Smooth muscle cell (in vitro differentiated cells): Measurements from ENCODE around the gene YTHDF2. TPM values are rescaled to one million over a fixed set of nuclear protein-coding genes. Genes with fewer than 3 reads are reported as not detected.
"Not testable (repeated sequence)": the region's sequence is repeated elsewhere in the genome, so short reads cannot be mapped to it uniquely, and the experiment has no call there.

Experiments used
- DNase-seq: peaks from one replicate; lab custom pipeline; 2025; ENCODE audit not compliant: unreplicated experiment; lab: John Stamatoyannopoulos, UW
- H2AFZ ChIP-seq: fragments of 200-600 bp; sonication (generic); 2 replicates; pipeline ENCODE4 v1.6.0; 2016; ENCODE audit warnings: antibody characterized with exemption, low read depth, mild to moderate bottlenecking
- H3F3A ChIP-seq: fragments of 200-600 bp; sonication (generic); 2 replicates; pipeline ENCODE4 v1.6.0; 2017; ENCODE audit warnings: antibody characterized with exemption, low read depth
- H3K27ac ChIP-seq: fragments of 200-600 bp; sonication (generic); 2 replicates; pipeline ENCODE4 v1.5.1; 2016; ENCODE audit warnings: low read depth, mild to moderate bottlenecking
- H3K27me3 ChIP-seq: fragments of 200-600 bp; sonication (generic); 2 replicates; pipeline ENCODE4 v1.6.1; 2016; ENCODE audit warnings: low read depth, mild to moderate bottlenecking
- H3K36me3 ChIP-seq: fragments of 200-600 bp; sonication (generic); 2 replicates; pipeline ENCODE4 v1.5.1; 2016; ENCODE audit warnings: low read depth
- H3K4me1 ChIP-seq: fragments of 200-600 bp; sonication (generic); 2 replicates; pipeline ENCODE4 v1.5.1; 2016; ENCODE audit warnings: low read depth
- H3K4me2 ChIP-seq: fragments of 200-600 bp; sonication (generic); 2 replicates; pipeline ENCODE4 v1.6.0; 2016; ENCODE audit warnings: mild to moderate bottlenecking
- H3K4me3 ChIP-seq: fragments of 200-600 bp; sonication (generic); 2 replicates; pipeline ENCODE4 v1.5.1; 2016; ENCODE audit warnings: mild to moderate bottlenecking
- H3K79me2 ChIP-seq: fragments of 200-600 bp; sonication (generic); 2 replicates; pipeline ENCODE4 v1.6.0; 2016; ENCODE audit warnings: low read depth, mild to moderate bottlenecking
- H3K9ac ChIP-seq: fragments of 200-600 bp; sonication (generic); 2 replicates; pipeline ENCODE4 v1.6.0; 2016; ENCODE audit warnings: low read depth
- H3K9me3 ChIP-seq: fragments of 200-600 bp; sonication (generic); replicated peaks from 2 replicates; pipeline ENCODE4 v1.5.1; 2016; ENCODE audit warnings: low read depth
- H4K20me1 ChIP-seq: fragments of 200-600 bp; sonication (generic); 2 replicates; pipeline ENCODE4 v1.6.0; 2016; ENCODE audit warnings: low read depth
- CTCF ChIP-seq: fragments of 200-600 bp; sonication (generic); IDR thresholded peaks from 2 replicates; pipeline ENCODE4 v1.5.1; 2017; ENCODE audit warnings: borderline replicate concordance, mild to moderate bottlenecking, antibody characterized with exemption; ENCODE audit not compliant: insufficient read depth, poor library complexity, severe bottlenecking
- WGBS: methylation state at CpG from one replicate; pipeline ENCODE4 v1.1.7; 2016; ENCODE audit warnings: low lambda C conversion rate; 5-methylcytosine and 5-hydroxymethylcytosine counted together
- polyA plus RNA-seq: library from polyadenylated mRNA; unstranded; fragments of >200 nt; fragmentation: Nextera tagmentation; extraction: Ambion mirVana; gene quantifications from 2 replicates; pipeline ENCODE4 v1.2.1, GENCODE V29; 2016
- total RNA-seq: library from RNA; depleted of rRNA; stranded (reverse); fragments of >200 nt; gene quantifications from 2 replicates; pipeline ENCODE4 v1.2.3, GENCODE V29; 2014

The YTHDF2 gene
- total and polyA plus RNA-seq, 2 experiments from 2014 or later = 68.4 to 77.5 TPM

GRCh38 chr1:28718166-28718565, 18.6 kb upstream of the YTHDF2 start:
- H3K27ac ChIP-seq = no peak overlapping the region
- H3K4me3 ChIP-seq = no peak overlapping the region
- peaks cover 5% of the 10 kb centered on the region for H3K36me3 ChIP-seq
- WGBS = 96% methylated on average over 1 of the region's 1 CpG
- H3K4me1 ChIP-seq = peaks cover 5% of the 10 kb centered on the region
- no peak overlapping the region for H3K4me2 ChIP-seq
- no peak for TF ChIP-seq CTCF
- H3K9me3 ChIP-seq = no peaks in the 10 kb centered on the region
- peaks cover 6% of the 10 kb centered on the region for H3F3A ChIP-seq
- H3K79me2 ChIP-seq = no peaks in the 10 kb centered on the region
- no peak overlapping the region for H3K9ac ChIP-seq
- no peaks in the 10 kb centered on the region for H3K27me3 ChIP-seq
- H4K20me1 ChIP-seq = no peaks in the 10 kb centered on the region
- no peak for DNase-seq
- no peak overlapping the region for H2AFZ ChIP-seq

GRCh38 chr1:28718586-28719331, 18.0 kb upstream of the YTHDF2 start:
- Histone ChIP-seq H3K27ac (no peak overlapping the region), H3K9ac (no peak overlapping the region), H3K27me3 (no peaks in the 10 kb centered on the region), H3F3A (peaks cover 6% of the 10 kb centered on the region), H3K4me1 (peaks cover 5% of the 10 kb centered on the region), H3K36me3 (peaks cover 5% of the 10 kb centered on the region), H3K9me3 (no peaks in the 10 kb centered on the region), H3K79me2 (no peaks in the 10 kb centered on the region), H4K20me1 (no peaks in the 10 kb centered on the region), H3K4me2 (no peak overlapping the region), H2AFZ (no peak overlapping the region), H3K4me3 (no peak overlapping the region)
- WGBS = 73% methylated on average over 4 of the region's 4 CpGs
- DNase-seq = no peak
- no peak for TF ChIP-seq CTCF

GRCh38 chr1:28719332-28719619, 17.5 kb upstream of the YTHDF2 start:
- H3K4me2 ChIP-seq = no peak overlapping the region
- no peak overlapping the region for H3K27ac ChIP-seq
- no peaks in the 10 kb centered on the region for H3K79me2 ChIP-seq
- peaks cover 5% of the 10 kb centered on the region for H3K36me3 ChIP-seq
- no peak for TF ChIP-seq CTCF
- peaks cover 6% of the 10 kb centered on the region for H3F3A ChIP-seq
- no peak overlapping the region for H3K4me3 ChIP-seq
- H2AFZ ChIP-seq = no peak overlapping the region
- no peak overlapping the region for H3K9ac ChIP-seq
- H3K4me1 ChIP-seq = peaks cover 5% of the 10 kb centered on the region
- H4K20me1 ChIP-seq = no peaks in the 10 kb centered on the region
- DNase-seq = no peak
- H3K27me3 ChIP-seq = no peaks in the 10 kb centered on the region
- no peaks in the 10 kb centered on the region for H3K9me3 ChIP-seq

- H3K27ac ChIP-seq = no peak overlapping the region
- H3K27me3 ChIP-seq = no peaks in the 10 kb centered on the region
- H3K36me3 ChIP-seq = no peaks in the 10 kb centered on the region
- H3K4me1 ChIP-seq = peaks cover 5% of the 10 kb centered on the region
- H3F3A ChIP-seq = peaks cover 6% of the 10 kb centered on the region
- H3K4me3 ChIP-seq = no peak overlapping the region
- no peak for DNase-seq
- no peak overlapping the region for H2AFZ ChIP-seq
- H3K79me2 ChIP-seq = no peaks in the 10 kb centered on the region
- no peak for TF ChIP-seq CTCF
- 76% methylated on average over 5 of the region's 5 CpGs for WGBS
- no peak overlapping the region for H3K4me2 ChIP-seq
- H3K9me3 ChIP-seq = no peaks in the 10 kb centered on the region
- H4K20me1 ChIP-seq = no peaks in the 10 kb centered on the region
- H3K9ac ChIP-seq = no peak overlapping the region
Observed at GRCh38 chr1:28720376-28720775, 16.4 kb upstream of the YTHDF2 start.

- H3K4me3 ChIP-seq = not testable (repeated sequence)
Observed at GRCh38 chr1:28721927-28722326, 14.8 kb upstream of the YTHDF2 start.

GRCh38 chr1:28725365-28725764, 11.4 kb upstream of the YTHDF2 start:
- DNase-seq, H3K9ac ChIP-seq, H3K27me3 ChIP-seq, H3K79me2 ChIP-seq, H3K4me1 ChIP-seq, H3K4me2 ChIP-seq, H2AFZ ChIP-seq, H3K27ac ChIP-seq, H3K4me3 ChIP-seq, H4K20me1 ChIP-seq, H3K36me3 ChIP-seq, H3F3A ChIP-seq, H3K9me3 ChIP-seq: not testable (repeated sequence)
- WGBS = 96% methylated on average over 5 of the region's 5 CpGs

More at GRCh38 chr1:28721927-28722326, 14.8 kb upstream of the YTHDF2 start:
- DNase-seq, H3K9ac ChIP-seq, H2AFZ ChIP-seq, H3F3A ChIP-seq, H4K20me1 ChIP-seq, H3K36me3 ChIP-seq, H3K9me3 ChIP-seq, H3K79me2 ChIP-seq, H3K27me3 ChIP-seq, H3K4me1 ChIP-seq: not testable (repeated sequence)
- Histone ChIP-seq H3K27ac (peak overlapping the region; percentile 45), H3K4me2 (peak overlapping the region; percentile 68)
- 65% methylated on average over 18 of the region's 18 CpGs for WGBS
